GM20431 (cell line): ENCODE results near the gene SLFN12L.
"Not testable (repeated sequence)": the region's sequence is repeated elsewhere in the genome, so short reads cannot be mapped to it uniquely, and the experiment has no call there.

ENCODE experiments used
- in situ Hi-C: fragments of 300-500 bp; cut with MseI, MboI; formaldehyde crosslinking; loops from one replicate; pipeline ENCODE4 v1.15.0; 2020; ENCODE audit warnings: low sequenced_read_pairs; ENCODE audit not compliant: unreplicated experiment

The SLFN12L gene

GRCh38 chr17:35510052-35510451 is 27.4 kb downstream of the SLFN12L start:
- in situ Hi-C loops, result no loop called here

- in situ Hi-C loops, result not testable (repeated sequence)
Observed at GRCh38 chr17:35507714-35508113, 29.8 kb downstream of the SLFN12L start.

DNA sequence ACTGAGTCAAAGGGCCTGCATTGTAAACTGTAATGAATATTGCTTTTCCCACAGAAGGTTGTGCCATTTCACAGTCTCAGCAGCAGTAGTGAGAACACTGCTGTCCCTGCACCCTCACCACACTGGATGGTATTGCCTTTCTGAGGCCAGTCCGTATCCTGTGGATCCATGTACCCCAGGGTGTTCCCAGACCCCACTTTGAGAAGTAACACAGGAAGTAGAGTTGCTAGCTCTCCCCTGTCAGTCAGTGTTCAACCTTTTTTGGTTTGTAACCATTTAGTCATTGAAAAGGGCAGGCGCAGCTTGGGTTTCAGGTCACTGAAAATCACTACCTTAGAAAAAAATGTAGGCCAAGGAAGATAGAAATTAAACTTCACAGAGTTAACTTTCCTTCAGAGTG is 37.9 kb downstream of the SLFN12L start:
- in situ Hi-C loops, result no loop called here

GRCh38 chr17:35498448-35499178 is 38.9 kb downstream of the SLFN12L start:
- in situ Hi-C loops, result no loop called here

DNA sequence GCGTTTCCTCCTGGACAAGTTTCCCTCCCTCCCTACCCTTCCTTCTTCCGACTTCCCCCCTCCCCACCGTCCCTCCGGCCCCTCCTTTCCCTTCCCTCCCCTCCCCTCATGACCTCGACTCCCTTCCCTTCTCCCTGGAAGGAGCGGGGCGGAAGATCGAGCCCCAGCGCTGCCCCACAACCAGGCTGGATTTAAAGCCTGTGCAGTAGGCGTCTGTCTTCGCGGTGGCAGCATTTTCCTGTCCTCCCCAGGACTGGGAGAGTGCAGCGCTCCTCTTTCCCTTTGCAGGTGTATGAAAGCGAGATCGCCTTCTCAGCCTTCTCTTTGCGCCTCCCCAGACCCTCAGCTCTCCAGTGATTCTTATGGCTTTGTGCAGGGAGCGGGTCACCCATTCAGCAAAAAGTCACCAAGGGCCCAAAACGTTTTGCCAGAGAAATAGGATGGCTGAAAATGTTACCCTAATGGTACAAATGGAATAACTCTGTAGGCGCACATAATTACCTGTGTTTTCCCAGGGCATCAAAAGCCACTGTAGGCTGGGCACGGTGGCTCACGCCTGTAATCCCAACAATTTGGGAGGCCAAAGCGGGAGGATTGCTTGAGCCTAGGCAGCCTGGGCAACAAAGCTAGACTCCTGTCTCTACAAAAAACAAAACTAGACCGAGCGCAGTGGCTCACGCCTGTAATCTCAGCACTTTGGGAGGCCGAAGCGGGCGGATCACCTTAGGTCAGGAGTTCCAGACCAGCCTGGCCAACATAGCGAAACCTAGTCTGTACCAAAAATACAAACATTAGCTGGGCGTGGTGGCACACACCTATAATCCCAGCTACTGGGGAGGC is 40.8 kb downstream of the SLFN12L start:
- in situ Hi-C loops, result no loop called here

GRCh38 chr17:35493040-35493439 is 44.4 kb downstream of the SLFN12L start:
- in situ Hi-C loops, result no loop called here

GRCh38 chr17:35491417-35491816 is 46.1 kb downstream of the SLFN12L start:
- in situ Hi-C loops, result no loop called here

DNA sequence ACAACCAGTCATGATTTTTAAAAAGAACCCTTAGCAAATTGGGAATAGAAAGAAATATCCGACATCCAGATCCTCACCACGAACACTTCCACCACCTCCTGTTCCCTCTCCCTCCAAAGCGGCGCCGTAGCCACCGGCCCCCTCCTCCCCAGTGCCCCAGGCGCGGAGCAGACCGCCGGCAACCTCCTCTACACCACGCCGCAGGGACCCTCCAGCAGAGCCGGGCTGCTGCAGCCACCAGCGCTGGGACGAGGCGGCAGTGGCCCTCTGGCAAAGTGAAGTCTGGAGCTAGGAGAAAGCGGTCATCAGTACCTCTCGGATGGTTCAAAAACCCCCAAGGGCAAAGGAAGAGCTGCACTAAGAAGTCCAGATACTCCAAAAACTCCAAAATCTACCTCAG is 47.5 kb downstream of the SLFN12L start:
- in situ Hi-C loops, result no loop called here

DNA sequence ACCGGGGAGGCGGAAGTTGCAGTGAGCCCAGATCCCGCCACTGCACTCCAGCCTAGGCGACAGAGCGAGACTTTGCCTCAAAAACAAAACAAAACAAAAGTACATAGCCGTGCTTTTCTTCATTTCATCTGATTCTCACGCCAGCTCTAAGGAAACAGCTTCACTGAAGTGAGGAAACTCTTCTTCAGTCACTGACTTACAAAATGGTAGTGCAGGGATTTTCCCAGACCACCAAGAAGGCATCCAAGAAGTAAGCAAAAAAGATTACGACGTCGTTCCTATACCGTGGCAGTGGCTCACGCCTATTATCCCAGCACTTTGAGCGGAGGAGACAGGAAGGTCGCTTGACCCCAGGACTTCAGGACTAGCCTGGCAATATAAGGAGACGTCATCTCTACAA is 48.5 kb downstream of the SLFN12L start:
- in situ Hi-C loops, result no loop called here

GRCh38 chr17:35486920-35487732 is 50.4 kb downstream of the SLFN12L start:
- in situ Hi-C loops, result no loop called here

- in situ Hi-C loops, result no loop called here
Observed at GRCh38 chr17:35479271-35479670, 58.2 kb downstream of the SLFN12L start.

DNA sequence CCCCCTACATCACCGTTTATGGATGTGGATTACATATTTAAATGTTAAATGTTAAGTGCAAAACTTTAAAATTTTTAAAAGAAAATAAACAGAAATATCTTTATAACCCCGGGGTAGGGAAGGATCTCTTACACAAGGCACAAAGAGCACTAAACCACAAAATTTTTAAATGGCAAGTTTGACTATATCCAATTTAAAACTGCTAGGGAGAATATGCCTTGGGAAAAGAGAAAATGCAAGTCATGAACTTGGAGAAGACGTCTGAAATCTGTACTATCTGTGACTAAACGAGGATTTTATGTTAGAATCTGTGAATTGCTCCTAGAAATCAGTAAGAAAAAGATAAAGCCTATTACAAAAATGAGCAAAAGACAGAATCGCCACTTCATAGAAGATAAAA is 60.2 kb downstream of the SLFN12L start:
- in situ Hi-C loops, result no loop called here

DNA sequence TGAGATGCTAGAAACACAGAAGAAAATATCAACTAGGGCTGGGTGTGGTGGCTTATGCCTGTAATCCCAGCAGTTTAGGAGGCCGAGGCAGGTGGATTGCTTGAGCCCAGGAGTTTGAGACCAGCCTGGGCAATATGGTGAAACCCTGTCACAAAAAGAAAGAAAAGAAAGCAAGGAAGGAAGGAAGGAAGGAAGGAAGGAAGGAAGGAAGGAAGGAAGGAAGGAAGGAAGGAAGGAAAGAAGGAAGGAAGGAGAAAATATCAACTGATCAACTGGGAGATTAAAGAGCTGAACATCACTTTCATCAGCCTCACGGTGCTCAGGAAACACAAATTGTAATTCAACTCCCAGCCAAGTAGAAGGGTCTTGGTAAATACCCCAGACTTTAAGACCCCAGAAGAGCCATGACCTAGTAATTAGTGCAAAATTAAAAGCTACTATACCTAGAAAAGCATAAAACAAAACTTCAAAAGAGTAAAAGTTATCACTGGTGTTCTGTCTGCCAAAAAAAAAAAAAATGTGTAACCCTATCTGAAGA is 61.1 kb downstream of the SLFN12L start:
- in situ Hi-C loops, result no loop called here

GRCh38 chr17:35468475-35468874 is 69.0 kb downstream of the SLFN12L start:
- in situ Hi-C loops, result no loop called here

GRCh38 chr17:35467824-35468223 is 69.7 kb downstream of the SLFN12L start:
- in situ Hi-C loops, result no loop called here

DNA sequence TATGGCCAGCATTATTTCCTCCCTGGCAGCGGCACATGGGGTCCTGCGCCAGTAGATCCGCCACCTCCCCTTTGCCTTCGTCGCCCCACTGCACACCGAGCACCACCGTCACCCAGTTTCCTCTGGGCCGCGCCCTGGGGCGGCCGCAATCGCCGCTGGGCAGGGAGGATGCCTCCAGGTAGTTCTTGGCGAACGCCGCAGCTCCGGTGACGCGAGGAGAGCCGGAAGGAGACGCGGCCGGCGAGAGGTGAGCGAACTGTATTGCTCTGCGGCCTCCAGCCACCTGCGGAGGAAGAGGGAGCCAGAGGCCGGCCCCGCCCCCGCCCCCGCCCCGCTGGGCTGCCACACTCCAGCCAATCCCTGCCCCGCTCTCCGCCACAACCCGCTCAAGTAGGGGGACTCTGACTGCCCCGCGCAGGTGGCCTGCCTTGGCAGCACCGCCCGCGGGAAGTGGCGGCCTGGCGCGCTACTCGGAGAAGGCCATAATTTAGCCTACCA is 77.1 kb downstream of the SLFN12L start:
- in situ Hi-C loops, result no loop called here

DNA sequence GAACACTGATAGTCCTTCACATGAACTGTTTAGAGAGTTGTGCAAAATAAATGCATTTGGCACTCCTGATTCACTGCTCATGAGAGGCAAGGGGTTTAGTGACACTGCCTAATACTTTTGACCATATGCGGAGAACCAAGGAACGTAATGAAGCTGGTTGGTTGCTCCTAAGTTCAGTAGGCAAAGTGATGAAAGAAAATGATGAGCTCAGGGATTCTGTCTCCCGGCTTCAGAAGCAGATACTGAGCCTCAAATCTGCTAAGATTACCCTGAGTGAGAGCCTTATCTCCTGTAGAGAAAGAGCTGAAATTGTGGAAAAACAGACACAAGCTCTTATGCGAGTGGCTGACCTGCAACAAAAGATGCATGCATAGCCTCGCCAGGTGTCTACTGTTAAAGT is 83.4 kb downstream of the SLFN12L start:
- in situ Hi-C loops, result not testable (repeated sequence)

- in situ Hi-C loops, result no loop called here
Observed at GRCh38 chr17:35453171-35453570, 84.3 kb downstream of the SLFN12L start.

GRCh38 chr17:35449371-35449931 is 88.0 kb downstream of the SLFN12L start:
- in situ Hi-C loops, result no loop called here

DNA sequence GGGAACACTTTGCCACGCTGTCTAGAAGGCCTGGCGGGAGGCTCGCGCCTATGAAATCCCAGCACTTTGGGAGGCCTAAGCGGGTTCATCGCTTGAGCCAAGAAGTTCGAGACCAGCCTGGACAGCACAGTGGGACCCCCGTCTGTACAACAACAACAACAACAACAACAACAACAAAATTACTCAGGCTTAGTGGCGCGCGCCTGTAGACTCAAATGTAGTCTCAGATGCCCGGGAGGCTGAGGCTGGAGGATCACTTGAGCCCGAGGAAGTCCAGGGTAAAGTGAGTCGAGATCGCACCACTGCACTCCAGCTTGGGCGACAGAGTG is 88.6 kb downstream of the SLFN12L start:
- in situ Hi-C loops, result no loop called here
